GM21576 (cell line): ENCODE results near the gene ITIH3.
A peak's percentile ranks its signal among the peaks of the same experiment; 100 is the strongest.
"Not testable (repeated sequence)": the region's sequence is repeated elsewhere in the genome, so short reads cannot be mapped to it uniquely, and the experiment has no call there.

Experiments
- ATAC-seq: cut with Tn5 transposase; IDR thresholded peaks from one replicate; pipeline ENCODE4 v1.9.1; 2021; ENCODE audit warnings: mild to moderate bottlenecking, moderate library complexity; ENCODE audit not compliant: unreplicated experiment

ITIH3 gene, protein sequence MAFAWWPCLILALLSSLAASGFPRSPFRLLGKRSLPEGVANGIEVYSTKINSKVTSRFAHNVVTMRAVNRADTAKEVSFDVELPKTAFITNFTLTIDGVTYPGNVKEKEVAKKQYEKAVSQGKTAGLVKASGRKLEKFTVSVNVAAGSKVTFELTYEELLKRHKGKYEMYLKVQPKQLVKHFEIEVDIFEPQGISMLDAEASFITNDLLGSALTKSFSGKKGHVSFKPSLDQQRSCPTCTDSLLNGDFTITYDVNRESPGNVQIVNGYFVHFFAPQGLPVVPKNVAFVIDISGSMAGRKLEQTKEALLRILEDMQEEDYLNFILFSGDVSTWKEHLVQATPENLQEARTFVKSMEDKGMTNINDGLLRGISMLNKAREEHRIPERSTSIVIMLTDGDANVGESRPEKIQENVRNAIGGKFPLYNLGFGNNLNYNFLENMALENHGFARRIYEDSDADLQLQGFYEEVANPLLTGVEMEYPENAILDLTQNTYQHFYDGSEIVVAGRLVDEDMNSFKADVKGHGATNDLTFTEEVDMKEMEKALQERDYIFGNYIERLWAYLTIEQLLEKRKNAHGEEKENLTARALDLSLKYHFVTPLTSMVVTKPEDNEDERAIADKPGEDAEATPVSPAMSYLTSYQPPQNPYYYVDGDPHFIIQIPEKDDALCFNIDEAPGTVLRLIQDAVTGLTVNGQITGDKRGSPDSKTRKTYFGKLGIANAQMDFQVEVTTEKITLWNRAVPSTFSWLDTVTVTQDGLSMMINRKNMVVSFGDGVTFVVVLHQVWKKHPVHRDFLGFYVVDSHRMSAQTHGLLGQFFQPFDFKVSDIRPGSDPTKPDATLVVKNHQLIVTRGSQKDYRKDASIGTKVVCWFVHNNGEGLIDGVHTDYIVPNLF

DNA sequence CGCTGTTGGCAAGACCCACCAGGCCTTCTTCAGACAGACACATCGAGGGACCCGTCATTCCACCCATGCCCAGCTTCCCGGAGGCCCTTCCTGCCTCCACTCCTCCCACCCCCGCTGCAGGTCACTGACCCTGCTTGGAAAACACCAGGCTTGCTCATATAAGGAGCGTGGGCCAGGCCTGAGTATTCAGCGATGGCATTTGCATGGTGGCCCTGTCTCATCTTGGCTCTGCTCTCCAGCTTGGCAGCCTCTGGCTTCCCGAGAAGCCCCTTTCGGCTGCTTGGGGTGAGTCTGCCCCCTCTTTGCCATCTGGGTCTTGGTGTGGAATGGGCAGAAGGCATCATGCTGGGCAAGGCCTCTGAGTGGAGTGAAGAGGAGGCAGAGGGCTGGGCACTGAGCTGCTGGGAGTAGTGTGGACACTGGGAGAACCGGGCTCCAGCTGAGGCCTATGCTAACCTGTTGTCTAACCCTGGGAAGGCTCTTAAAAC is at the start of gene ITIH3:
ITIH3 (plus strand) TSS at position 185 of the 488 bp plus-strand sequence; CDS start at position 193, 8 bp downstream.
- ATAC-seq: no peak

DNA sequence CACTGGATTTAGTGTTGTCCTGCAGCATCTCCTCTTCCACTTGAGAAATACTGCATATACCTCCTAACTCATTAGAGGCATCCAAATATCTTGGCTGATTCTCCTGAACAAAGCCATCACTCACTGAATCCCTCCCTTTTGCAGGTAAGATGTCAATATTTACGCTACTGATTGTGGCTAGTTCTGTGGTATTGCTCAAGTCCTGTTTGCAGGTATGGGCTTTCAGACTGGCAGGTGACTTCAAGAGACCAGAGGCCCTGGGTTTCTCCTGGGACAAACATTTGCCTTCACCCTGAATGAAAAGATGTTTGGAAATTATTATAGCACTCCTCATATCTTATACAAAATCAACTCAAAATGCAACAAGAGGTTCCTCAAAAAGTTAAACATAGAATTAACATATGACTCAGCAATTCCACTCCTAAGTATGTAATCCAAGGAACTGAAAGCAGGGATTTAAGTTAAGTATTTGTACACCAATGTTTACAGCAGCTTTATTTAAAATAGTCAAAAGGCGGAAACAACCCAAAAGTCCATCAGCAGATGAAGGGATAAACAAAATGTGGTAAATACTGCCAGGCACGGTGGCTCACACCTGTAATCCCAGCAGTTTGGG is 42.4 kb upstream of the ITIH3 start:
- no peak for ATAC-seq

DNA sequence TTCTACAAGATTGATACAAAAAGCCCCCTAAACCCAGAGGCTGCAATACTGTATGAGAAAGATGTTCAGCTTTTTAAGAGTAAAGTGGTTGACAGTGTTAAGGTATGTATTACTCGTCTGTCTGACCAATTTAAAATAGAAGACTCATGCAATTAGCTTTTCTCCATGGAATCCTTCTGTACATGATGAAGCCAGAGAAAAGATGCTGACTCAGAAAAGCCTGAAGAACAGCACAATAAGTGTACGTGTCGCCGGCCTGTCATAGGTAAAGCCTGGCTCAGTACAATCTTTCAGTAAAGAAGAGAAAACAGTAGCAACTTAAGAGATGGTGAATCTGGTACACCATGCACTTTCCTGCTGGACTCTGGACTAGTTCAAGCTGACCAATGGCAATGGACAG is 40.2 kb upstream of the ITIH3 start:
- no peak for ATAC-seq

GRCh38 chr3:52756141-52756540 is 38.5 kb upstream of the ITIH3 start:
- ATAC-seq: no peak

DNA sequence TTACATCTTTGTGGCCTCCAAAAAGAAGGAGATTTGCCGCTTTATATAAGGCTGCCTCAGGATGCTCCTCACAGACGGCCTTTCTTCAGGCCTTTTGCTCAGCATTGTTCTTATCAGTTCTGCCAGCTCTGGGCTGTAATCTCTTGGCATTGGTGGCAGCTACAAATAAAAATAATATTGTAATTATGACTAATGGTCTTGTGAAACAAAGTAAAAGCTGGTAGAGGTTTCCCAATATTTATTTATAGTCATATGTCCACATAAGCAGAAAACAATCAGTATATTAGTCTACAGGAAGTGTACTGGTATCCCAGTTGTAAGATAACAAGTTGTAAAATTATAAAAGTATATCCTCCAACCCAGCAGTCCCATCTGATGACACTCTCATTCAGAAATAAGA is 31.1 kb upstream of the ITIH3 start:
- no peak for ATAC-seq

GRCh38 chr3:52769786-52770455 is 24.7 kb upstream of the ITIH3 start:
- ATAC-seq: no peak

- peak; percentile 94 for ATAC-seq
Measured at GRCh38 chr3:52770496-52771333, 23.9 kb upstream of the ITIH3 start, which contains the start of gene NEK4. Gene NEK4 (minus strand): TSS chr3:52770940. CDS start chr3:52770746, 194 bp downstream.

- ATAC-seq: no peak
Measured at GRCh38 chr3:52771334-52771681, 23.3 kb upstream of the ITIH3 start.

GRCh38 chr3:52771702-52772101 is 22.9 kb upstream of the ITIH3 start:
- no peak for ATAC-seq

DNA sequence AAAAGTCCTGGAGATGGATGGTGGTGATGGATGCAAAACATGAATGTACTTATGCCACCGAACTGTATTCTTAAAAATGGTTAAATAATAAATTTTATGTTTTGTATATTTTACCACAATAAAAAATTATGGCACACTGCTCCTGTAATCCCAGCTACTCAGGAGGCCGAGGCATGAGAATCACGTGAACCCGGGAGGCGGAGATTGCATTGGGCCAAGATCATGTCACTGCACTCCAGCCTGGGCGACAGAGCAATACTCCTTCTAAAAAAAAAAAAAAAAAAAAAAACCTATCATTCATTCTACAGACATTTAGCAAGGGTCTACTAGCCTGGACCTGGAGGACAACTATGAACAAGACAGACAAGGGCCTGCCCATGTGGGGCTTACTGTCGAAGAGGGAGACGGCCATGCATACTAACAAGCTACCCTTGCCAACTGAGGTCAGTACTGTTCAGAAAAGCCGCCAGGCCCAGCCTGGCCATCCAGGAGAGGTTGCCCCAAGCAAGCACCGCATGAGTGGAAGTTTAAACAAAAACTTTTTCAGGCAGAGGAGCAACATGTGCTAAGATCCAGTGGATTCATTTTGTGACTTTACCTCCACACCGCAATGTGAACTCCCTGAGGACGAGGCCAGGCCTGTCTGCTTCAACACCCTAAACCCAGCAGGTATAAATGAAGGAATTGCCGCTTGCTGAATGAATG is 21.1 kb upstream of the ITIH3 start:
- no peak for ATAC-seq

DNA sequence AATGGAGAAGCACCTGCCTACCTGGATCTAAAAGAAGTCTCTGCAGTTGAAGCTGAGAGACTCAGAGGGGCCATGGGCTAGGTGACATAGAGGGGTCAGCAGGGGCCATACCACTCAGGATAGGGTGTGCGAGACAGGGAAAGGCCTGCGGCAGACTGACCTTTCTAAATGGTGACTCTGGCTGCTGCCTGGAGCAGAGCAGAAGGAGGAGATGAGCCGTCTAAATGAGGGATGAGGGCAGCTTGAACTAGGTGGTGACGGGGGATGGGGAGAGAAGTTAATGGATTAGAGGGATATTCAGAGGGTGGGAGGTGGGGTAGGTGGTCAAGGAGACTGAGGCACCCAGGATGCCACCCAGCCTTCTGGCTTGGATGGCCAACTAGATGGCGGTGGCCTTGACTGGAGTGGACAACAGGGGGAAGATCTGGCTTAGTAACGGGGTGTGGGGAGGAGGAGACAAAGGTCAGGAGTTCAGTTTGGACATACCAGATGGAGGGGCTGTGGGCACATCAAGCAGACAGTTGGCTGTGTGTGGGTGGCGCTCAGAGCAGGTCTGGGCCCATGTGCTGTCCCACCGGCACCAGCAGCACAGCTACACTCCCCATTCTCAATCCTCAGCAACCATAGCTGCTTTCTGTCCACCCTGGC is 20.4 kb upstream of the ITIH3 start:
- ATAC-seq: no peak

DNA sequence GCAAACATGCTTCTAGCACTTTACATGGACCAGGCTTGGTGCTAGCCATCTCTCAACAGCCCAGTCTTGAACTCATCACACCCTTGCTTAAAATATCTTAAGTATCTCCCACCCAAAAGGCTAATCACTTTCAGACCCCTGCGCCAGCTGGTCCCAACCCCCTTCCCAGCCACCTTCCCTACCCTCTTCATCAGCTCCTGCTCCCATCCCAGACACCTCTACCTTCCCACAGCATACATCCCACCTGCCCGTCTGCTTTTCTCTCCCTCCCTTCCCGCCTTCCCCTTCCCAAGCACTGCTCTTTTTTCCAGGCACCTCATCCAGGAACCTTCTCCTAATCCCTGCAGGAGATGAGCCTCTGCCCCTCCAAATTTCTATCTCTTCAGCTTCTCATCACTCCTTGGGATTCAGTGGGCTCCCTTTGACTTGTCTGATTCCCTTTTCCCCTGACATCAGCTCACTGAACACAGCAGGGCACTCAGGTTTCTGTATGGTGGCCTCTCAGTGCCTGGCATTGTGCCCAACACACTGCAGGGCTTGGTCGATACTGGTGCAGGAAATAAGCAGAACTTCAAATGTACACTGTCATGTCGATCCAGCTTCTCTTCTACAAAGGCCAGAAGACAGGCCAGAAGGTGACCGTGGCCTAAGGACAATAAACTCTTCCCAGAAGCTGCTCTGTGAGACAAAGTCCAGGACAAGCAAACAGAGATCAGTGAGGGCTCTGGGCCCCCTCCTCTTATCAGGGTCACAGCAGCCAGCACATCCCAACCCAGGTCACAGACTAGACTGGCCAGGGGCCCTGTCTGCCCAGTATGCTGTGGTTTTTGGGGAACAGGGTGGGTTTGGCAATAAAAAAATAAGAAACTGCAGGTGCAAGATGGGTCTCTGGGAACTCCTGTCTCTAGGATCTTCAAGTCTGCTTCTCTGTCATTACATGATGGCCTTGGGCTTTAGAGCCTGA is 19.4 kb upstream of the ITIH3 start:
- no peak for ATAC-seq

DNA sequence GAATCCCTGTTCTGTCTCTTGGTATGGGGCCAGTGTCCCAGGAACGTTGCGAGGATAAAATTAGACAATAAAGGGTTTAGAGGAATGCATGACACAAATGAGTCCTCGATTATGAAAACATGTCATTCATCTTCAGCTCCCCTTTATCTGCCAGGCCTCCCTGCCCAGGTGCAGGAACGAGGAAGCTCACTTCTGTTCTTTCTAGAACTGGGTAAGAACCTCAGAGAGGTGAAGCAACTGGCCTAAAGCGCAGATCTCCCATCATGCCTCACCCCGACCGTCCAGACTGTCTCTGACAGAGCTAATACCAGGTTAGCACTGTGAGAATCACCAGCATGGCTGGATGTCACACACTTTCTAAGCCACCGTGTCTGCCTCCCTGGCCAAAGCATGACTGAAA is 18.7 kb upstream of the ITIH3 start:
- ATAC-seq: no peak

DNA sequence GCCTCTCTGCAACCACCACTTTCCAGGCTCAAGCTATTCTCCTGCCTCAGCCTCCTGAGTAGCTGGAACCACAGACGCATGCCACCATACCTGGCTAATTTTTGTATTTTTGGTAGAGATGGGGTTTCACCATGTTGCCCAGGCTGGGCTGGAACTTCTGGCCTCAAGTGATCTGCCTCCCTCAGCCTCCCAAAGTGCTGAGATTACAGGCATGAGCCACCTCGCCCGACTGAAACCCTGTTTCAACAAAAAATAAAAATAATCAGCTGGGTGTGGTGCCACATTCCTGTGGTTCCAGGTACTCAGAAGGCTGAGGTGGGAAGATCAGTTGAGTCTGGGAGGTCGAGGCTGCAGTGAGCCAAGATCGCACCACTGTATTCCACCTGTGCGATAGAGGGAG is 18.1 kb upstream of the ITIH3 start:
- not testable (repeated sequence) for ATAC-seq

DNA sequence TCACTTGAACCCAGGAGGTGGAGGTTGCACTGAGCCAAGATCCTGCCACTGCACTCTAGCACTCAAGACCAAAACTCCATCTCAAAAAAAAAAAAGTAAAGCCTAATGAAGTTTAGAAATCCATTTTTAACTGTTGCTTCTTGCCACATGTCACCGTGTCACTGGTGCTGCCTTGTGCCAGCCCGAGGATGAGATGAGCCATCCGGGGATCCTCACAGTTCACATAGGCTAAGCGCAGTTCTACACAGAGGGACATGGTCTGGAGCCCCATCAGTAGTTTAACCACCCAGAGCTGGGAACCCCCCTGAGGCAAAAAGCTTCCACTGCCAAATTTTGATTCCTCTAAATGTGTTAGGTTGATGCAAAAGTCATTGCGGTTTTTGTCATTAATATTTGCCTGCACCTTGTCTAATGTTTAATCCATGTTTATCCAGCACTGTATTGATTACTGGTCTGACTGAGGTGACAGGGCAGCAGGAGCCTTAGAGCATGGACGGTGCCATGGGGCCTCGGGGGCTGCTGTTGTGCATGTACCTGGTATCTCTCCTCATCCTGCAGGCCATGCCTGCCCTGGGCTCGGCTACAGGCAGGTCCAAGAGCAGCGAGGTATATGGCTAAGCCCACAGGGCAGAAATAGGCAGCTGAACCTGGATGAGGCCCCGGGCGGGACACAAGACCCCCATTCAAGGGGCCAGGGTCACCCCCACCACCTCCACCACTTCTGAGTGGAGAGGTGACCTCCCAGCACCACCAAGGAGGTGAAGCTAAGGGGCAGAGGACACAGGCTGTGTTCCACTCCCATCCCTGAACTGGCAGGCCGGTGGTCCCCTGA is 17.3 kb upstream of the ITIH3 start, which contains the start of gene ITIH1:
ITIH1 (plus strand) TSS at position 473 of the 832 bp plus-strand sequence; CDS start at position 490, 17 bp downstream.
- ATAC-seq: no peak

DNA sequence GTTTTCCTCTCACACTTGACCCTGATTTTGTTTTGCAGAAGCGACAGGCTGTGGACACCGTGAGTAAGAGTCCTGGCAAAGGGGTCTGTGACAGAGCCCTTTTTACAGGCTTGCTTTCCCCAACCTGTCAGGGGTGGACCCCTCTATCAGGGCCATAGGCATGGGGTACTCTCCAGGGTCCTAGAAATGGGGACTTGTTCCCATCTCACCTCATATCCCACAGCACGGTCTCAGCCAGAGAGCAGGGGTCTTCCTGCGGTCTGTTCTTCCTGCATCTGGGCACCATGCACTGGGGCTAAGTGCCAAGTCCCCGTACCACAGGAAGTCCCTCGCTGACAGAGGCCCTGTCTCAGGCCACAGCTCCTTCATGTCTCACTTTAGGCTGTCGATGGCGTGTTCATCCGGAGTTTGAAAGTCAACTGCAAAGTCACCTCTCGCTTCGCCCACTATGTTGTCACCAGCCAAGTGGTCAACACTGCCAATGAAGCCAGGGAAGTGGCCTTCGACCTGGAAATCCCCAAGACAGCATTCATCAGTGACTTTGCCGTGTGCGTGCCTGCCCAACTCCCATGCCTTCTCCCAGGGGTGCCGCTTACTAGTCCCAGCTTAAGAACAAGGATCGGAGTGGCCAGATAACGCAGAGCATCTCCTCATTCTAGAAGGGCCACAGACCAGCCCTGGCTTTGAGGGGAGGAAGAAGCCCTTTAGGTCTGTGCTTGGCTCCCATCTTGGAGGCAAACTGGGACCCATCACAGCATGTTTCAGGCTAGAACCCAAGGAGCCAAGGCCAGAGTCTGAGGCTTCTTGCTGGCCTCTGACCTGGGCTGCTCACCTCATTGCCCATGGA is 16.4 kb upstream of the ITIH3 start:
- no peak for ATAC-seq
